NCI-H2107 treated with DMSO at 0.1 percent for 48 hours (cell line): ENCODE results near the gene COL11A1.
"Not testable (repeated sequence)": the region's sequence is repeated elsewhere in the genome, so short reads cannot be mapped to it uniquely, and the experiment has no call there.

Experiments
- DNase-seq: peaks from one replicate; lab custom pipeline; 2025; ENCODE audit not compliant: unreplicated experiment; lab: John Stamatoyannopoulos, UW

Gene COL11A1

GRCh38 chr1:103108376-103109150, at the start of gene COL11A1:
COL11A1 (minus strand) TSS chr1:103108522; CDS start chr1:103108178, 344 bp downstream.
- DNase-seq = no peak

DNA sequence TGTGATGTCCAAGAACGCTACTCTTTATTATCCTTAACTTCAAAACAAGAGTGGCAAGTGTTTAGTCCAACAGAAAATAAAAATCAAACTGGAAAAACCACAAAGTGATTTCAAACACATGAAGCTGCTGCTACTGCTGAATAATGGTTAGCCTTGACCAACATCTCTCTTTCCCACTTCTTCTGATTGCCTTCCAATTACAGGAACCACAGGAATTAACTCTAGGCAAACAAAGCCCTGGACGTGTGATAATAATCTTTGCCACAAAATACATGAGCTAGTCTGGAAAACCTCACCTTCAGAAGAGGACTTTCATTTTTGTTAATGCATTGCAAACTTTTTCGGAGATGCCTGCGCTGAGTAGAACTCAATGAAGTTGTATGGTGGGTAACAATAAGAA, 48.6 kb upstream of the COL11A1 start:
- DNase-seq = no peak

GRCh38 chr1:103146166-103146565, 37.8 kb upstream of the COL11A1 start:
- DNase-seq = no peak

DNA sequence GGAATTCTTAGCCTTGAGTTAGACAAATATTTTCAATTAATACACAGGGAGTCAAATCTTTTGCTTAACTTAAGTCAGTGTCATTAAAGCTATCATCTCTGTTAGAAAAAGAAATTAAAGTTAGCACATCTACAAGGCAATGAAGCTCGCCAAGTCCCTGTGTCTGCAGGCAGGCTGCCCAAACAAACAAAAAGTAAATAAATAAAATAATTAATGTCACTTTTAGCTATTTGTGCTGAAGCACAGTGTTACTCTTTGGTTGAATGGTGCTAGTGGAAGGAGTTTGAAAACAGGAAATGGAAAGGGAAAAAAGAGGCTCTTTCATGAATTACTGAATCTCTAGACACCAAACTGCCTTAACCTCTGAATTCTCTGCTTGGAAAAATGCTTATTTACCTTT, 37.1 kb upstream of the COL11A1 start:
- no peak for DNase-seq

DNA sequence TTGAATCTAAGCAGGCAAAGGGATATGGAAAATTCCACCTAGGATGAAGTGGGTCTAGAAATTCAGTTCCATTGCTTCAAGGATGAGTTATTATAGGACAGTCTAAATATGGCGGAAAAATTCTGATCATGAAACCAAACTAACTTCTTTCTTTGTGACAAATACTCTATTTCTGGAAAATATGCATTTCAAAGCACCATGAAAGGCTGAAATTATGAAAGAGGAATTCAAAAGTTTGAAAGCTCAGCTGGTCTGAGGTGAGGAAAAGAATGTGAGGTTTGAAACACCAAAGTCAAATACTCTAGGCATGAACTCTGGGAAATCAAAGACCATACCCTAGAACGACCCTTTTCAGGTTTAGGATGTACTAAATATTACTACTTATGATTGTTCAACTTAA, 36.4 kb upstream of the COL11A1 start:
- no peak for DNase-seq

DNA sequence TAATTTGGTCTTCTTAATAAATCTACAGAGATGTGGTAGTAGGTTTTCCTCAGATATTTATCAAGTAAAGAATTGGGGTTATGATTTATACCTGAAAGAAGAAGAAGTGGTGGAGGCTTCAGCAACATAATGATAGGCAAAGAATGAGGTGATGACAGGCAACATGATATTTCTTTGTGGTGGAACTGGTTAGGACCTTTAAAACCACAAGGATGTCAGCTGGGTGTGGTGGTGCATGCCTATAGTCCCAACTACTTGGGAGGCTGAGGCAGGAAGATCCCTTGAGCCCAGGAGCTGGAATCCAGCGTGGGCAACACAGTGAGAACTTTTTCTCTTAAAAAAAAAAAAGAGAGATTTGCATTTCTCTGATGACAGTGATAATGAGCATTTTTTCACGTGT, 34.1 kb upstream of the COL11A1 start:
- DNase-seq = no peak

DNA sequence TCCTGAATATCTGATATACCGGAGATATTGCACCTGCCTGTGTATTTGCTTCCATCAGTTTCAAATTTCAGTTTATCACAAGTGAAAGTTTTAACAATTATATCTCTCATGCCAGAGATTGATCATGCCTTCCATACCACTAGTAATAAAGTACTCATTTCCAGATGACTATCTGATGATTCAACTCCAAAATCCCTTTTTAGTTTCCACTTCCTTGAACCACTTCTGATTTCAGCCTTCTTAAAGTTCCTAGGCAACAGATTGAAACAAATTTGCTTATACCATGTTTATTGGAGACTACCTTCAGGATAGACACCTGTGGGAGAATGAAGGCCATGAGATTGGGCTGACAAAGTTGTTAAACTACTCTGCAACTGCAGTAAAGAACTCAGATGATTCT, 21.5 kb upstream of the COL11A1 start:
- DNase-seq = no peak

DNA sequence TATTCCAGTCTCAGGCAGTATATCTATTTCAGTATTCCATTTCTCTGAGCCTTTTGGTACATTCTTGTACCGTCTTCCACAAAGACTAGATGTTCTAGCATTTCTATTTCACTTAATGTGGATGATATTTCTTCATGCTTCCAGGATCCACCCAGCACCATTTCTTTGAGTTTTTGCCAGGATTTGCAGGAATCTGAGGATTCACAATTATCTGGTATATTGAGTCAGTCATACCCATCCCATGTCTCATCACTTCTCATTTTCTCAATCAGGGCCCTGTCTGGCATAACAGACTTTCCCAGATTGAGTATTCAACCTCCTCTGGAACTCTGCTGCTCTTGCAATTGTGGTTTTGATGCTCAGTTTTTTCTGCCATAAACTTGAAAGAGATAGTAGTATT, 20.9 kb upstream of the COL11A1 start:
- DNase-seq = no peak

DNA sequence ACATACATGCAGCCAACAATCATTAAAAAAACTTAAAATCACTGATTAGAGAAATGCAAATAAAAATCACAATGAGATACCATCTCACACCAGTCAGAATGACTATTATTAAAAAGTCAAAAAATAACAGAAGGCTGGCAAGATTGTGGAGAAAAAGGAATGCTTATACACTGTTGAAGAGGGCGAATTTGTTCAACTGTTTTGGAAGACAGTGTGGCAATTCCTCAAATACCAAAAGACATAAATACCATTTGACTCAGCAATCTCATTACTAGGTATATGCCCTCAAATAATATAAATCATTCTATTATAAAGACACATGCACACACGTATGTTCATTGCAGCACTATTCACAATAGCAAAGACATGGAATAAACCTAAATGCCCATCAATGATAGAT, 19.9 kb upstream of the COL11A1 start:
- not testable (repeated sequence) for DNase-seq

DNA sequence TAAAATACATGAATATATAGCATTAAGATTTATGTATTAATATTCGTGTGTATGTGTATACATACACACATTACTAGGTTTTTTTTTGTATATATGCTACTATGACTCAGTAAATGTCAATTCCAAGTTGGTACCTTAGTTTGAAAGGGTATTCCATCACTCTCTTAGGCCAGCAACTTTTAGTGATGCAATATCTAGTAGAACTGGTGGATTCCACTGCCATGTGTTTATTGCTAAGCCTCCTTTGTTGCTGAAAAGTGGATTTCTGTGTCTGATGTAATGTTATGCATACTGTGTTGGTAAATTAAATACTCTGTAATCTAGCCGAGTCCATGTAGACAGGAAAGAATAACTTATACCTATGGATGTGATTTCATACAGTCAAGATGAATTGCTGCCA, 16.9 kb upstream of the COL11A1 start:
- DNase-seq = no peak

DNA sequence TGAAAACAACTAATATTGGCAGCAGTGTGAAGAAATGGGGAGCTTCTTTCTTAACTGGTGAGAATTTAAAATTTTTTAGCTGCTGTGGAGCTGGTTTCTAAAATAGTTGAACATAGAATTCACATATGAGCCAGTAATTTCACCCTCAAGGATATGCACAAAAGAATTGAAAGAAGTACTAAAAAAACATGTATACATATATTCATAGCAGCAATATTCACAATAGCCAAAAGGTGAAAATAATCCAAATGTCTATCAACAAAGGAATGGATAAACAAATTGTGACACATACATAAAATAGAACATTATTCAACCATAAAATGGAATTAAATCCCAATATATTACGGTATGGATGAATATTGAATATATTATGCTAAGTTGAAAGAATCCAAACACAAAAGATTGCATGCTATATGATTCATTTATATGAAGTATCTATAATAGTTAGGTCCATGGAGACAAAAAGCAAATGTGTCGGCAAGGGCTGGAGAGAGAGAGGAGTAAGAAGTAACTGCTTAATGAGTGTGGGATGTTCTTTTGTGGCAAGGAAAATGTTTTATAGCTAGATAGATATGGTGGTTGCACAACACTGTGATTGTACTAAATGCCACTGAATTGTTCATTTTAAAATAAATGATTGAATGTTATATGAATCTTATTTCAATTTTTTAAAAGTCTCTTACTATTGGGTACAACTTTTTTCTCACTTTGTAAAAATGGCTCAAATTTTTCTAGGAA, 14.8 kb upstream of the COL11A1 start:
- DNase-seq = no peak

- DNase-seq = no peak
Measured at GRCh38 chr1:103120981-103121380, 12.7 kb upstream of the COL11A1 start.

DNA sequence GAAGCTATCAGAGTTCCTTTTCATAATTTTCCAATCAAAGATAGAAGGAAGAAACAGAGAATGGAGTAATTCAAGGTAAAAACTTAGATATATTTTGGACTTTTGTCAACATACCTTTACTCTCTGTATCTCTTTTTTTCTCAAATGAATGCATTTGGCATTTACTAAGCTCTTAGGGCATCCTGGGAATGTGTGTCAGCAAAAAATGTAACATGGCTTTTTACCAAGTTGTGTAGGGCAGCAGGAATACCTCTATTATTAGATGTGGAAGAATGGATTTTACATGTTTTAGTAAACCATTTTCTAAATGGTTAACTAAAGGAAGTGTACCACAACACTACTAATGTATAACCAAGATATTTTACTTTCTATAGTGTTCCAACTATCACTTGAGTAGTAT, 4.2 kb upstream of the COL11A1 start:
- no peak for DNase-seq

DNA sequence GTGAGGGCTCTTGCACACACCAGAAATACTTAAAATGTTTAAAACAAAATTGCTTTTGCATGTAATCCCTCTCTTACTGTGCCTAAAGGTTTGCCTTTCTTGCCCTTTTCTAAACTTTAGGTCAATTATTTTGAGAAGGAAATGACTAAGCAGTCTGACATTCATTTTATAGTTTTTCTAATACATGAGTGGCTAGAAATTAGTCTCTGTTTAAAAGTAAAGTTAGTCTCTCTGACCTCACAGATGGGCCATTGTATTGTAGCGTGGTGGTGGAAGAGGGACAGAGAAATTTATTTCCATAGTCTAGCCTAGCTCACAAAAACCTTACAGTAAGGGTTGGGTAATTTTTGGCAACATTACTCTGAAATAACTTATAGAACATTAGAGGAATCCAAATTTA, 3.6 kb upstream of the COL11A1 start:
- DNase-seq = no peak

GRCh38 chr1:103110701-103111100, 2.4 kb upstream of the COL11A1 start:
- DNase-seq = no peak

- DNase-seq = no peak
Measured at GRCh38 chr1:103109311-103109920, 1.1 kb upstream of the COL11A1 start.

- peak; percentile 4 for DNase-seq
Measured at GRCh38 chr1:103107741-103108375, 464 bp downstream of the COL11A1 start.

DNA sequence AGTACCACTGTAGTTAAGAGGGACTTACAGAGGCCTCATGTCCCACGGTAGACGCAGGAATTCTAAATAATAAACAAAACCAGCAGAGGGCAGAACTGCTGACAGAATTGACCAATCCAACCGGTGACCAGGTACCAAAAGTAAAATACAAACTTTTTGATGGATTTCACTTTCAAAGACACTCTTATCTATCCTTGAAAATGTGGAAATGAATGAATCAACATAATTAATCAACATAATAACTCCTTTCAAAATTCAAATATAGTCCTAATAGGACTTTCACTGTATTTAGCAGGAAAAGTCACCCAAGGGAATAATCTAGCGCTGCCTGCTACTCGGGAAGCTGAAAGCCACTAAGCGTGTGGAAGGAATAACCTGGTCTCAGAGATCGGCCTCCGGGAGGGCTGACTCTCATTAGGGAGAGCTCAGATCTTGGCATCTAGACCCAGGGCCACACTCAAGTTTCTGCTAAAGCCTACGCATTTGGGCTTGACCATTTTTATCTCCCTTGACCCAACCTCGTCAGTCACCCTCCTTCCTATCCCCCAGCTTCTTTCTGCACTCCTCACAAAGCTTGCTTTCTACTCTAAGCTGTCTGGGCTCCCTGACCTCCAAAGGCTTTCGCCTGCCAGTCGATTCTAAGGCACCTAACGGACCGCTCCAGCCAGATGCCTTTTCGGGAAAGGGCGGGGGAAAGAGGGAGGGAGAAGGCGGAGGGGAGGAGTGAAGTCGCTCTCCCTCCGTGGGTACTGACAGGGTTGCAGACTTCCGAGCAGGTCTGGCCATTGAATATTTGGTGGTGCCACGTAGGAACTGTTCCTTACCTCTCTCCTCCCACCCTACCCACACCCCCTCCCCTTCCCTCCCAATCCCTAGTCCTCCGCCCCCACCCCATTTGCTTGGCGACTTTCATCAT, 1.6 kb downstream of the COL11A1 start:
- peak; percentile 55 for DNase-seq

DNA sequence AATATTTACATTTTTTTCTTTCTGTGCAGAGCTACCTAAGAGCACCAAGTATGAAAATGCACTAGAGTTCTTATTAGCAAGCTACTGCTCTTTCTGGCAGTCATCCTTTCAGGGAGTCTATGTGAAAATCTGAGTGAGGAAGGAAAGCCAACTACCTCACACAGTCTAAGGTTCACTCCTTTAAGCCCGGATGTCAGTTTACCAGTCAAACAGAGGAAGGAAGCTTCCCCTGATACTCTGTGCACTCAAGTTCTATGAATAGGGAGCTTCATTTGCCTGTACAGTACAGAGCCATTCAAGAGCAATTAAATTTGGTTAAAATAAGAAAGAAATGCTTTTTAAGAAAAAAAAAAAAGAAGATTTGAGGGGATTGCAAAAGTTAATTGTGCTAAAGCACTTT, 6.9 kb downstream of the COL11A1 start:
- DNase-seq = no peak

DNA sequence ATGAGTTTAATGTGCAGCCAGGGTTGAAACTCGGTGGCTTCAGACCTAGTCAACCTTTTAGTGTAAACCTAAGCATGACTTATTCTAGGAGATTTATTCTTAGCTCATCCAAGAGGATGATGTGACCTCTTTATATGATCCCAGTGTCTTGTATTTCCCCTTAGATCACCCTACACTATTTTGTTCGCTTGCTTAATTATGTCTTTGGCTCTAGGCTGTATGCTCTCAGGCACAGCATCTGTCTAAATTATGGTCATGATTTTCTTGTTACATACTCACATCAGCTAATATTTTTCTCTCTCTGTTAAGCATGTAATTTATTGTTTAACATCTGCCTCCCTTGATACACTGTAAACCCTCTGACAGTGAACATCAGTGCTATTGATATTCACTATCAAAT, 19.1 kb downstream of the COL11A1 start:
- DNase-seq = no peak

DNA sequence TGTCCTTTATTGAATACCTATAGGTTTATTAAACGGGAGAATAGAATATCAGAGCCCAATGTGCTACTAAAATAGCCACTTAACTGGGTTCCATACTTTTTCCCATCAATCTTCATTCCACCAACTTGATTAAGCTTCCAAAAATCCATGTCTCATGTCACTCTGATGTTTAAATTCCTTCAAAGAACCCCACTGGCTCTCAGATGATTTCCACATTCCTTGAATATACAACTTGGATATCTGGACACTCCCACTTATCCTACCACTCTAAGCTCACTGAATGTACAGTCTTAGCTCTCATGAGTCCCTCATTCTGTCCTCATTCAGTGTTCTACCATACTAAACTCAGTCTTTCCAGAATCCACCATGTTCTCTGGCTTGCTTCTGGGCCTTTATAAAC, 21.1 kb downstream of the COL11A1 start:
- DNase-seq = no peak
